IMR-90 (cell line): ENCODE measurements around the gene SNX14. TPM values are rescaled to one million over a fixed set of nuclear protein-coding genes. Genes with fewer than 3 reads are reported as not detected.
A peak's percentile ranks its signal among the peaks of the same experiment; 100 is the strongest.
"Not testable (repeated sequence)": the region's sequence is repeated elsewhere in the genome, so short reads cannot be mapped to it uniquely, and the experiment has no call there.

Experiments used
- ATAC-seq: fragments of 200-7000 bp; cut with Tn5 transposase; 2 replicates; pipeline ENCODE4 v1.9.1; 2020; ENCODE audit warnings: low read depth, mild to moderate bottlenecking, moderate library complexity
- BruUV-seq: library from RNA; stranded (reverse); fragments of 400-500 nt; replicated peaks from 2 replicates; lab custom pipeline; 2021; lab: Mats Ljungman, UMichigan
- CTCF ChIA-PET: fragments of 300-600 bp; formaldehyde crosslinking; extraction: SDS; loops from one replicate; lab custom pipeline; 2021; ENCODE audit warnings: antibody characterized with exemption; lab: Yijun Ruan, JAX
- POLR2A ChIA-PET: fragments of 300-600 bp; sonication (Branson Sonifier 250); formaldehyde crosslinking; loops from one replicate; lab custom pipeline; 2022; ENCODE audit warnings: antibody characterized with exemption; ENCODE audit not compliant: unreplicated experiment; lab: Charles Lee
- DNase-seq: peaks from one replicate; pipeline ENCODE4 v3.0.0; 2013
- H2AFZ ChIP-seq: replicated peaks from 2 replicates; pipeline ENCODE3; 2013; ENCODE audit warnings: low read length, mild to moderate bottlenecking; ENCODE audit not compliant: poor library complexity
- H2AK5ac ChIP-seq: 2 replicates; pipeline ENCODE4 v1.6.1; 2013; ENCODE audit warnings: low read depth, low read length, inconsistent platforms
- H2AK9ac ChIP-seq: replicated peaks from 2 replicates; pipeline ENCODE3; 2013; ENCODE audit warnings: mild to moderate bottlenecking, low read depth, low read length, moderate library complexity; ENCODE audit not compliant: poor library complexity
- H2BK120ac ChIP-seq: 2 replicates; pipeline ENCODE4 v1.6.1; 2013; ENCODE audit warnings: low read depth, low read length, inconsistent platforms
- H2BK15ac ChIP-seq: 3 replicates; pipeline ENCODE4 v1.6.1; 2013; ENCODE audit warnings: low read depth, low read length, inconsistent platforms
- H2BK20ac ChIP-seq: 2 replicates; pipeline ENCODE4 v1.6.1; 2013; ENCODE audit warnings: low read depth, mild to moderate bottlenecking, inconsistent platforms, low read length, moderate library complexity
- H2BK5ac ChIP-seq: 2 replicates; pipeline ENCODE4 v1.6.1; 2013; ENCODE audit warnings: mild to moderate bottlenecking, low read depth, low read length, inconsistent platforms; ENCODE audit not compliant: poor library complexity, severe bottlenecking
- H3K14ac ChIP-seq: replicated peaks from 2 replicates; pipeline ENCODE4 v1.6.1; 2013; ENCODE audit warnings: low read depth, low read length, inconsistent platforms
- H3K18ac ChIP-seq: 2 replicates; pipeline ENCODE4 v1.6.1; 2013; ENCODE audit warnings: low read depth, low read length, control low read depth
- H3K23ac ChIP-seq: 2 replicates; pipeline ENCODE4 v1.6.1; 2013; ENCODE audit warnings: low read depth, low read length, inconsistent platforms
- H3K27ac ChIP-seq: 2 replicates; pipeline ENCODE4 v1.5.1; 2013; ENCODE audit warnings: mild to moderate bottlenecking, control low read depth, low read length; ENCODE audit not compliant: insufficient read depth
- H3K27me3 ChIP-seq: 2 replicates; pipeline ENCODE4 v1.6.1; 2013; ENCODE audit warnings: low read length; ENCODE audit not compliant: control insufficient read depth, insufficient read depth
- H3K36me3 ChIP-seq: 2 replicates; pipeline ENCODE4 v1.6.1; 2013; ENCODE audit warnings: low read length, mixed read lengths; ENCODE audit not compliant: control insufficient read depth, insufficient read depth
- H3K4ac ChIP-seq: 2 replicates; pipeline ENCODE4 v1.6.1; 2013; ENCODE audit warnings: low read depth, low read length, inconsistent platforms
- H3K4me1 ChIP-seq: 2 replicates; pipeline ENCODE4 v1.6.1; 2013; ENCODE audit warnings: low read length, mixed read lengths; ENCODE audit not compliant: control insufficient read depth, insufficient read depth
- H3K4me2 ChIP-seq: 2 replicates; pipeline ENCODE4 v1.6.1; 2013; ENCODE audit warnings: low read depth, mild to moderate bottlenecking, control low read depth, low read length, moderate library complexity
- H3K4me3 ChIP-seq: 2 replicates; pipeline ENCODE4 v1.5.1; 2013; ENCODE audit warnings: low read depth, mild to moderate bottlenecking, control low read depth, low read length, moderate library complexity; ENCODE audit not compliant: insufficient read depth
- H3K56ac ChIP-seq: 2 replicates; pipeline ENCODE4 v1.6.1; 2013; ENCODE audit warnings: low read length, inconsistent platforms; ENCODE audit not compliant: insufficient read depth; ENCODE audit errors: extremely low read depth
- H3K79me1 ChIP-seq, 2 experiments: 2 replicates each; pipeline ENCODE4 v1.6.1; 2013; ENCODE audit warnings: low read length in 2 of 2, inconsistent platforms in 1 of 2, low read depth in 1 of 2
- H3K9ac ChIP-seq: 2 replicates; pipeline ENCODE4 v1.6.1; 2013; ENCODE audit warnings: low read depth, low read length, control low read depth
- H3K9me1 ChIP-seq: 2 replicates; pipeline ENCODE4 v1.6.1; 2013; ENCODE audit warnings: low read length, inconsistent platforms; ENCODE audit not compliant: insufficient read depth
- H3K9me3 ChIP-seq: 2 replicates; pipeline ENCODE4 v1.6.1; 2013; ENCODE audit warnings: low read length; ENCODE audit not compliant: control insufficient read depth, insufficient read depth
- H4K20me1 ChIP-seq: 2 replicates; pipeline ENCODE4 v1.6.1; 2013; ENCODE audit warnings: low read length, inconsistent platforms; ENCODE audit not compliant: insufficient read depth
- H4K5ac ChIP-seq: 2 replicates; pipeline ENCODE4 v1.6.1; 2013; ENCODE audit warnings: mild to moderate bottlenecking, low read depth, low read length, control low read depth
- H4K8ac ChIP-seq, 2 experiments: 2 replicates each; pipeline ENCODE4 v1.6.1; 2013; ENCODE audit warnings: low read depth in 2 of 2, low read length in 2 of 2, control low read depth in 1 of 2, inconsistent platforms in 1 of 2
- H4K91ac ChIP-seq: 2 replicates; pipeline ENCODE4 v1.6.1; 2013; ENCODE audit warnings: low read depth, low read length, inconsistent platforms; ENCODE audit not compliant: insufficient read depth
- WGBS, 2 experiments: methylation state at CpG; one replicate each; pipeline versions ENCODE4 v1.1.5 to v1.1.7; 2013; ENCODE audit warnings: missing lambda C conversion rate in 2 of 2; ENCODE audit not compliant: insufficient read length in 1 of 2; ENCODE audit errors: extremely low coverage in 2 of 2; 5-methylcytosine and 5-hydroxymethylcytosine counted together
- dilution Hi-C: fragments of 300-500 bp; cut with HindIII; formaldehyde crosslinking; loops from one replicate; pipeline ENCODE4 v1.14.3; 2018; ENCODE audit warnings: low sequenced_read_pairs; ENCODE audit not compliant: unreplicated experiment
- in situ Hi-C: fragments of 300-500 bp; cut with MboI; formaldehyde crosslinking; loops from 3 replicates; pipeline ENCODE4 v1.14.3; 2019; ENCODE audit warnings: low sequenced_read_pairs, inconsistent platforms, mixed read lengths
- intact Hi-C: fragments of 100-400 bp; cut with micrococcal nuclease; formaldehyde crosslinking; loops from 2 replicates; pipeline ENCODE4 v1.10.0; 2022
- polyA plus RNA-seq, 3 experiments: library from polyadenylated mRNA; depleted of rRNA; stranded (reverse); fragments of >200 nt; gene quantifications; 2 replicates each; pipeline ENCODE4 v1.2.3, GENCODE V29; 2012; ENCODE audit warnings: low replicate concordance in 1 of 3
- total RNA-seq: library from RNA; depleted of rRNA; stranded (reverse); fragments of >200 nt; gene quantifications from 2 replicates; pipeline ENCODE4 v1.2.3, GENCODE V29; 2012

The SNX14 gene
- total and polyA plus RNA-seq, 2 of the 4 experiments (the other 2 are of a cell fraction) = 39.9 to 61.8 TPM

GRCh38 chr6:85524281-85524680, 69.4 kb downstream of the SNX14 start:
- H3K56ac ChIP-seq, H3K9me3 ChIP-seq, H2AK5ac ChIP-seq, BruUV-seq, H4K20me1 ChIP-seq, H3K4me2 ChIP-seq, H4K5ac ChIP-seq, H3K27me3 ChIP-seq, H2AFZ ChIP-seq, H2BK120ac ChIP-seq, H2BK5ac ChIP-seq, H2BK15ac ChIP-seq, H3K14ac ChIP-seq, H3K23ac ChIP-seq, H3K27ac ChIP-seq, dilution Hi-C loops, intact Hi-C loops, H3K4me1 ChIP-seq, CTCF ChIA-PET, H2AK9ac ChIP-seq, H3K4me3 ChIP-seq, H3K79me1 ChIP-seq, H4K91ac ChIP-seq, H2BK20ac ChIP-seq, H3K9me1 ChIP-seq, H3K9ac ChIP-seq, H4K8ac ChIP-seq, POLR2A ChIA-PET, in situ Hi-C loops, H3K18ac ChIP-seq, H3K4ac ChIP-seq: not testable (repeated sequence)
- no CpG with 5 or more reads among the region's 2 CpGs for WGBS, 2 experiments
- peak; percentile 13 for DNase-seq
- ATAC-seq = peak; percentile 59; the same call in 1 of the 2 replicates
- H3K36me3 ChIP-seq = peaks cover 18% of the 10 kb centered on the region
